CD4-positive, alpha-beta T cell (primary cell): ENCODE measurements around the gene FOSB. TPM values are rescaled to one million over a fixed set of nuclear protein-coding genes. Genes with fewer than 3 reads are reported as not detected.
A peak's percentile ranks its signal among the peaks of the same experiment; 100 is the strongest.

Source experiments
- ATAC-seq: fragments of 200-7000 bp; cut with Tn5 transposase; one replicate; pipeline ENCODE4 v1.10.0; 2022; ENCODE audit warnings: mild to moderate bottlenecking; ENCODE audit not compliant: poor library complexity
- CTCF ChIA-PET: fragments of 350-600 bp; sonication (Branson Sonifier 250); formaldehyde crosslinking; loops from one replicate; lab custom pipeline; 2021; ENCODE audit warnings: antibody characterized with exemption, inconsistent platforms; lab: Charles Lee
- POLR2A ChIA-PET: fragments of 350-600 bp; sonication (Branson Sonifier 250); formaldehyde crosslinking; loops from one replicate; lab custom pipeline; 2021; ENCODE audit warnings: antibody characterized with exemption, inconsistent platforms; lab: Charles Lee
- DNase-seq, 14 experiments: peaks; one replicate each; pipeline ENCODE4 v3.0.0-alpha.2; 2013 to 2020; ENCODE audit warnings: mixed read lengths in 2 of 14
- H3K27ac ChIP-seq, 2 donors: one replicate each; pipeline versions ENCODE4 v1.5.1 to v1.7.0; 2013; ENCODE audit warnings: low read length in 2 of 2, low read depth in 1 of 2, mild to moderate bottlenecking in 1 of 2
- H3K27me3 ChIP-seq, 2 experiments: 1 replicate in 1 of 2; 2 replicates in 1 of 2; pipeline versions ENCODE4 v1.6.1 to v1.7.0; 2013; ENCODE audit warnings: low read length in 2 of 2, control low read depth in 1 of 2, mild to moderate bottlenecking in 1 of 2, moderate library complexity in 1 of 2; ENCODE audit not compliant: insufficient read depth in 2 of 2, control insufficient read depth in 1 of 2
- H3K36me3 ChIP-seq: one replicate; pipeline ENCODE4 v1.6.1; 2013; ENCODE audit warnings: low read length, control low read depth; ENCODE audit not compliant: insufficient read depth
- H3K4me1 ChIP-seq: one replicate; pipeline ENCODE4 v1.6.1; 2013; ENCODE audit warnings: low read length, control low read depth; ENCODE audit not compliant: insufficient read depth
- H3K4me3 ChIP-seq: one replicate; pipeline ENCODE4 v1.5.1; 2013; ENCODE audit warnings: mild to moderate bottlenecking, low read length, moderate library complexity
- H3K9me3 ChIP-seq, 2 experiments: 1 replicate in 1 of 2; 2 replicates in 1 of 2; pipeline versions ENCODE4 v1.6.1 to v1.7.0; 2013; ENCODE audit warnings: low read length in 2 of 2, mild to moderate bottlenecking in 2 of 2, control low read depth in 1 of 2, moderate library complexity in 1 of 2; ENCODE audit not compliant: control insufficient read depth in 1 of 2, insufficient read depth in 1 of 2
- H3K27ac Mint-ChIP-seq: one replicate; pipeline ENCODE4 v1.8.0; 2020; ENCODE audit warnings: mixed read lengths
- H3K27me3 Mint-ChIP-seq: one replicate; pipeline ENCODE4 v1.8.0; 2021; ENCODE audit warnings: mixed read lengths
- H3K36me3 Mint-ChIP-seq: one replicate; pipeline ENCODE4 v1.8.0; 2021; ENCODE audit warnings: low read depth, mixed read lengths
- H3K4me1 Mint-ChIP-seq: one replicate; pipeline ENCODE4 v1.8.0; 2021; ENCODE audit warnings: low read depth, mixed read lengths
- H3K4me3 Mint-ChIP-seq: one replicate; pipeline ENCODE4 v1.8.0; 2020; ENCODE audit warnings: mild to moderate bottlenecking, mixed read lengths
- H3K9me3 Mint-ChIP-seq: one replicate; pipeline ENCODE4 v1.8.0; 2020; ENCODE audit warnings: mixed read lengths
- intact Hi-C, 2 experiments: fragments of 100-400 bp; cut with DNase I in 1 of 2; cut with micrococcal nuclease in 1 of 2; formaldehyde crosslinking; loops; one replicate each; pipeline versions ENCODE4 v1.15.1 to v1.9.0; 2023 to 2025; cut with DNase I, micrococcal nuclease
- total RNA-seq, 174 experiments: library from RNA in 2 of 174; stranded (reverse) in 2 of 174; gene quantifications; one replicate each; pipeline ENCODE4 v1.2.3 and lab custom pipeline; 2021 to 2026
- TF ChIP-seq, protein P1 (sequence below): fragments of 200-600 bp; IDR thresholded peaks from one replicate; pipeline ENCODE4 v1.8.0; 2022; ENCODE audit warnings: antibody characterized with exemption, mild to moderate bottlenecking

Gene FOSB
- total RNA-seq, 2 experiments from 2014 or later, result 422 to 424 TPM

DNA sequence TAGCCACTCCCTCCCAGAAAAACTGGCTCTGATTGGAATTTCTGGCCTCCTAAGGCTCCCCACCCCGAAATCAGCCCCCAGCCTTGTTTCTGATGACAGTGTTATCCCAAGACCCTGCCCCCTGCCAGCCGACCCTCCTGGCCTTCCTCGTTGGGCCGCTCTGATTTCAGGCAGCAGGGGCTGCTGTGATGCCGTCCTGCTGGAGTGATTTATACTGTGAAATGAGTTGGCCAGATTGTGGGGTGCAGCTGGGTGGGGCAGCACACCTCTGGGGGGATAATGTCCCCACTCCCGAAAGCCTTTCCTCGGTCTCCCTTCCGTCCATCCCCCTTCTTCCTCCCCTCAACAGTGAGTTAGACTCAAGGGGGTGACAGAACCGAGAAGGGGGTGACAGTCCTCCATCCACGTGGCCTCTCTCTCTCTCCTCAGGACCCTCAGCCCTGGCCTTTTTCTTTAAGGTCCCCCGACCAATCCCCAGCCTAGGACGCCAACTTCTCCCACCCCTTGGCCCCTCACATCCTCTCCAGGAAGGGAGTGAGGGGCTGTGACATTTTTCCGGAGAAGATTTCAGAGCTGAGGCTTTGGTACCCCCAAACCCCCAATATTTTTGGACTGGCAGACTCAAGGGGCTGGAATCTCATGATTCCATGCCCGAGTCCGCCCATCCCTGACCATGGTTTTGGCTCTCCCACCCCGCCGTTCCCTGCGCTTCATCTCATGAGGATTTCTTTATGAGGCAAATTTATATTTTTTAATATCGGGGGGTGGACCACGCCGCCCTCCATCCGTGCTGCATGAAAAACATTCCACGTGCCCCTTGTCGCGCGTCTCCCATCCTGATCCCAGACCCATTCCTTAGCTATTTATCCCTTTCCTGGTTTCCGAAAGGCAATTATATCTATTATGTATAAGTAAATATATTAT is 6.1 kb downstream of the FOSB start:
- peaks cover 4 to 6% of the 10 kb centered on the region in 2 experiments for H3K27me3 ChIP-seq
- H3K9me3 ChIP-seq, result no peaks in the 10 kb centered on the region
- Mint-ChIP-seq H3K36me3 (peaks cover 24% of the 10 kb centered on the region), H3K27me3 (peaks cover 39% of the 10 kb centered on the region), H3K4me3 (peak overlapping the region; percentile 39), H3K4me1 (peaks cover 49% of the 10 kb centered on the region), H3K9me3 (no peaks in the 10 kb centered on the region), H3K27ac (peak overlapping the region; percentile 80)
- POLR2A ChIA-PET, result no interaction called here
- intact Hi-C loops, result no loop called here
- H3K36me3 ChIP-seq, result peaks cover 37% of the 10 kb centered on the region
- DNase-seq (peak in 3 of 14 experiments; percentile 60 to 77 (median 67)), ATAC-seq (no peak)
- CTCF ChIA-PET, result interaction anchor here (9.5 kb wide), 1 partner anchor 36 kb away, joined by 365 read pairs; no protein-coding TSS in a partner anchor
- H3K4me1 ChIP-seq, result peaks cover 63% of the 10 kb centered on the region
- H3K4me3 ChIP-seq, result no peak overlapping the region
- no peak overlapping the region for H3K27ac ChIP-seq
- TF ChIP-seq, protein P1, sequence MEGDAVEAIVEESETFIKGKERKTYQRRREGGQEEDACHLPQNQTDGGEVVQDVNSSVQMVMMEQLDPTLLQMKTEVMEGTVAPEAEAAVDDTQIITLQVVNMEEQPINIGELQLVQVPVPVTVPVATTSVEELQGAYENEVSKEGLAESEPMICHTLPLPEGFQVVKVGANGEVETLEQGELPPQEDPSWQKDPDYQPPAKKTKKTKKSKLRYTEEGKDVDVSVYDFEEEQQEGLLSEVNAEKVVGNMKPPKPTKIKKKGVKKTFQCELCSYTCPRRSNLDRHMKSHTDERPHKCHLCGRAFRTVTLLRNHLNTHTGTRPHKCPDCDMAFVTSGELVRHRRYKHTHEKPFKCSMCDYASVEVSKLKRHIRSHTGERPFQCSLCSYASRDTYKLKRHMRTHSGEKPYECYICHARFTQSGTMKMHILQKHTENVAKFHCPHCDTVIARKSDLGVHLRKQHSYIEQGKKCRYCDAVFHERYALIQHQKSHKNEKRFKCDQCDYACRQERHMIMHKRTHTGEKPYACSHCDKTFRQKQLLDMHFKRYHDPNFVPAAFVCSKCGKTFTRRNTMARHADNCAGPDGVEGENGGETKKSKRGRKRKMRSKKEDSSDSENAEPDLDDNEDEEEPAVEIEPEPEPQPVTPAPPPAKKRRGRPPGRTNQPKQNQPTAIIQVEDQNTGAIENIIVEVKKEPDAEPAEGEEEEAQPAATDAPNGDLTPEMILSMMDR, result no peak

DNA sequence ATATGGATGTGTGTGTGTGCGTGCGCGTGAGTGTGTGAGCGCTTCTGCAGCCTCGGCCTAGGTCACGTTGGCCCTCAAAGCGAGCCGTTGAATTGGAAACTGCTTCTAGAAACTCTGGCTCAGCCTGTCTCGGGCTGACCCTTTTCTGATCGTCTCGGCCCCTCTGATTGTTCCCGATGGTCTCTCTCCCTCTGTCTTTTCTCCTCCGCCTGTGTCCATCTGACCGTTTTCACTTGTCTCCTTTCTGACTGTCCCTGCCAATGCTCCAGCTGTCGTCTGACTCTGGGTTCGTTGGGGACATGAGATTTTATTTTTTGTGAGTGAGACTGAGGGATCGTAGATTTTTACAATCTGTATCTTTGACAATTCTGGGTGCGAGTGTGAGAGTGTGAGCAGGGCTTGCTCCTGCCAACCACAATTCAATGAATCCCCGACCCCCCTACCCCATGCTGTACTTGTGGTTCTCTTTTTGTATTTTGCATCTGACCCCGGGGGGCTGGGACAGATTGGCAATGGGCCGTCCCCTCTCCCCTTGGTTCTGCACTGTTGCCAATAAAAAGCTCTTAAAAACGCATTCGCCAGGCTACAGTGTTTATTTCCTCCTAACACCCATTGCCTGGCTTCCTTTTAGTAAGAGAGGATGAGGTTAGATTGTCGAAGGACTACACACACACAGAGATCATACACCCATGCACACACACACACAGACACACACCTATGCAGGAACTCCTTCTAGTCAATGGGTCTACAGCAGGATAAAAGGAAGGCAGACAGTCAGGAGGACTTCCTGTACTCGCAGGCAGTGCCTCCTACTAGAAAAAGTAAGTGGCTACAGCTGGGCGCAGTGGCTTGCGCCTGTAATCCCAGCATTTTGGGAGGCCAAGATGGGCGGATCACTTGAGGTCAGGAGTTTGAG is 7.1 kb downstream of the FOSB start:
- Mint-ChIP-seq H3K36me3 (peaks cover 16% of the 10 kb centered on the region), H3K27ac (peak overlapping the region; percentile 80), H3K9me3 (no peaks in the 10 kb centered on the region), H3K4me3 (peak overlapping the region; percentile 16), H3K27me3 (peaks cover 41% of the 10 kb centered on the region), H3K4me1 (peaks cover 46% of the 10 kb centered on the region)
- Histone ChIP-seq H3K9me3 (no peaks in the 10 kb centered on the region), H3K4me1 (peaks cover 57% of the 10 kb centered on the region), H3K27me3 (peaks cover 4 to 6% of the 10 kb centered on the region in 2 experiments), H3K36me3 (peaks cover 30% of the 10 kb centered on the region), H3K27ac (no peak overlapping the region), H3K4me3 (no peak overlapping the region)
- ChIA-PET POLR2A (no interaction called here), CTCF (interaction anchor here (9.5 kb wide), 1 partner anchor 37 kb away, joined by 365 read pairs; no protein-coding TSS in a partner anchor)
- ATAC-seq (no peak), DNase-seq (peak in 2 of 14 experiments; percentile 72 to 82)
- intact Hi-C loops, result no loop called here
- TF ChIP-seq, protein P1, result no peak
